Fibroblast of lung (primary cell): Measurements from ENCODE around the gene SCUBE3.

Experiments
- EZH2 ChIP-seq: IDR thresholded peaks from 2 replicates; pipeline ENCODE4 v1.5.1; 2012; ENCODE audit warnings: low read length, control low read depth, mild to moderate bottlenecking; ENCODE audit errors: missing control alignments
- TF ChIP-seq, protein P1 (sequence below), 2 donors: IDR thresholded peaks in 1 of 2; conservative IDR thresholded peaks in 1 of 2; 1 replicate in 1 of 2; 2 replicates in 1 of 2; pipeline ENCODE4 v1.5.1; 2011 to 2012; ENCODE audit warnings: low read length in 2 of 2, control low read depth in 1 of 2, inconsistent platforms in 1 of 2, low read depth in 1 of 2, mild to moderate bottlenecking in 1 of 2

DNA sequence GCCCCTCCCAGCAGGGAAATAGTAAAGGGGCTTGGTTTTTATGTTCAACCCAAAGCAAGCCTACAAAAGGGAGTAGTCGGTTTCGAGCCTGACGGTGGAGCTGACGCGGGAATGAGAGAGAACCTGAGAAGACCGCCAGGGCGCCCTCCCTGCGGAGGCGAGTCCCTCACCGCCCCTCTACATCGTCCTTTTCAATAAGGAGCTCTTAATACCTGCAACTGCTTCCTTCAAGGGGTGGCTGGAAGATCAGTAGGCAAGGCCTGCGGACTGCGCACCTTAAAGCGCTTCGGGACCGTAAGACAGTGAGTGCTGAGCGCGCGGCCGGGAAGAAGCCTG is 45.1 kb downstream of the SCUBE3 start:
- TF ChIP-seq, protein P1, sequence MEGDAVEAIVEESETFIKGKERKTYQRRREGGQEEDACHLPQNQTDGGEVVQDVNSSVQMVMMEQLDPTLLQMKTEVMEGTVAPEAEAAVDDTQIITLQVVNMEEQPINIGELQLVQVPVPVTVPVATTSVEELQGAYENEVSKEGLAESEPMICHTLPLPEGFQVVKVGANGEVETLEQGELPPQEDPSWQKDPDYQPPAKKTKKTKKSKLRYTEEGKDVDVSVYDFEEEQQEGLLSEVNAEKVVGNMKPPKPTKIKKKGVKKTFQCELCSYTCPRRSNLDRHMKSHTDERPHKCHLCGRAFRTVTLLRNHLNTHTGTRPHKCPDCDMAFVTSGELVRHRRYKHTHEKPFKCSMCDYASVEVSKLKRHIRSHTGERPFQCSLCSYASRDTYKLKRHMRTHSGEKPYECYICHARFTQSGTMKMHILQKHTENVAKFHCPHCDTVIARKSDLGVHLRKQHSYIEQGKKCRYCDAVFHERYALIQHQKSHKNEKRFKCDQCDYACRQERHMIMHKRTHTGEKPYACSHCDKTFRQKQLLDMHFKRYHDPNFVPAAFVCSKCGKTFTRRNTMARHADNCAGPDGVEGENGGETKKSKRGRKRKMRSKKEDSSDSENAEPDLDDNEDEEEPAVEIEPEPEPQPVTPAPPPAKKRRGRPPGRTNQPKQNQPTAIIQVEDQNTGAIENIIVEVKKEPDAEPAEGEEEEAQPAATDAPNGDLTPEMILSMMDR (conservative IDR thresholded peaks at IDR 0.05 in 1 of 2, IDR thresholded peaks at IDR 0.05 in 1 of 2; ENCODE audit: low read depth in 1 of 2, low read length in 2 of 2), result no peak
- TF ChIP-seq EZH2, result no peak
